Breast epithelium (tissue), 4 donors: ENCODE data around the gene SETBP1. TPM values are rescaled to one million over a fixed set of nuclear protein-coding genes. Genes with fewer than 3 reads are reported as not detected.

Experiments used
- DNase-seq, 2 donors: peaks; one replicate each; pipeline ENCODE4 v3.0.0-alpha.2; 2019; ENCODE audit warnings: low spot score in 2 of 2
- H3K27ac ChIP-seq, 2 donors: fragments of 200-600 bp; sonication (generic) in 1 of 2; one replicate each; pipeline ENCODE4 v1.5.1; 2016 to 2019; ENCODE audit warnings: mild to moderate bottlenecking in 1 of 2
- H3K27me3 ChIP-seq, 2 donors: fragments of 200-600 bp; sonication (generic) in 1 of 2; one replicate each; pipeline versions ENCODE4 v1.5.1 to v1.6.0; 2017 to 2019; ENCODE audit warnings: control low read depth in 1 of 2, mild to moderate bottlenecking in 1 of 2
- H3K36me3 ChIP-seq: fragments of 200-600 bp; one replicate; pipeline ENCODE4 v1.5.1; 2019
- H3K4me1 ChIP-seq, 2 donors: fragments of 200-600 bp; sonication (generic); one replicate each; pipeline ENCODE4 v1.5.1; 2016 to 2019; ENCODE audit warnings: control low read depth in 1 of 2
- H3K4me3 ChIP-seq, 3 donors: fragments of 200-600 bp; sonication (generic); 1 replicate in 2 of 3; 2 replicates in 1 of 3; pipeline ENCODE4 v1.5.1; 2016 to 2019; ENCODE audit warnings: mild to moderate bottlenecking in 3 of 3, moderate library complexity in 2 of 3
- H3K9me3 ChIP-seq, 2 donors: fragments of 200-600 bp; sonication (generic) in 1 of 2; one replicate each; pipeline ENCODE4 v1.5.1; 2016 to 2019; ENCODE audit warnings: control low read depth in 1 of 2
- CTCF ChIP-seq, 3 donors: fragments of 450-650 bp; IDR thresholded peaks; one replicate each; pipeline ENCODE4 v1.5.1; 2016 to 2017; ENCODE audit warnings: antibody characterized with exemption in 3 of 3, mild to moderate bottlenecking in 3 of 3, moderate library complexity in 3 of 3
- POLR2A ChIP-seq: fragments of 450-650 bp; IDR thresholded peaks from one replicate; pipeline ENCODE4 v1.6.1; 2016; ENCODE audit warnings: antibody characterized with exemption, mild to moderate bottlenecking, moderate library complexity
- POLR2AphosphoS5 ChIP-seq, 3 donors: sonication (generic); formaldehyde crosslinking; IDR thresholded peaks; one replicate each; pipeline ENCODE4 v1.6.1; 2017; ENCODE audit warnings: antibody characterized with exemption in 3 of 3
- intact Hi-C: fragments of 100-400 bp; cut with DNase I; formaldehyde crosslinking; loops from one replicate; pipeline ENCODE4 v1.15.1; 2023; ENCODE audit warnings: low total_unique reads
- total RNA-seq, 3 donors: library from RNA; depleted of rRNA; stranded (reverse); fragments of >200 nt; gene quantifications; one replicate each; pipeline ENCODE4 v1.1.0, GENCODE V29; 2016

Gene SETBP1
- total RNA-seq, 3 donors from 2014 or later = 26.2 to 40.1 (median 37.0) TPM

GRCh38 chr18:44835703-44836102 is 155.0 kb downstream of the SETBP1 start:
- no peaks in the 10 kb centered on the region for H3K9me3 ChIP-seq
- H3K27ac ChIP-seq = peak overlapping the region in 1 of 2 donors; percentile 23
- no peaks in the 10 kb centered on the region for H3K27me3 ChIP-seq
- no peaks in the 10 kb centered on the region for H3K4me1 ChIP-seq
- TF ChIP-seq POLR2AphosphoS5 (IDR thresholded peaks at IDR 0.05) (no peak), POLR2A (no peak), CTCF (IDR thresholded peaks at IDR 0.05) (no peak)
- no peaks in the 10 kb centered on the region for H3K36me3 ChIP-seq
- intact Hi-C loops = no loop called here
- no peak for DNase-seq
- no peak overlapping the region for H3K4me3 ChIP-seq

GRCh38 chr18:44836263-44836662 is 155.6 kb downstream of the SETBP1 start:
- Histone ChIP-seq H3K27me3 (no peaks in the 10 kb centered on the region), H3K36me3 (no peaks in the 10 kb centered on the region), H3K9me3 (no peaks in the 10 kb centered on the region), H3K4me3 (no peak overlapping the region), H3K27ac (no peak overlapping the region), H3K4me1 (no peaks in the 10 kb centered on the region)
- no peak for DNase-seq
- intact Hi-C loops = no loop called here
- no peak for TF ChIP-seq CTCF (IDR thresholded peaks at IDR 0.05)
- no peak for TF ChIP-seq POLR2AphosphoS5 (IDR thresholded peaks at IDR 0.05)
- TF ChIP-seq POLR2A = no peak

- H3K27ac ChIP-seq = no peak overlapping the region
- TF ChIP-seq CTCF (IDR thresholded peaks at IDR 0.05) (no peak), POLR2A (no peak), POLR2AphosphoS5 (IDR thresholded peaks at IDR 0.05) (no peak)
- intact Hi-C loops = no loop called here
- H3K27me3 ChIP-seq = no peaks in the 10 kb centered on the region
- H3K4me3 ChIP-seq = no peak overlapping the region
- no peak for DNase-seq
- no peaks in the 10 kb centered on the region for H3K36me3 ChIP-seq
- no peaks in the 10 kb centered on the region for H3K9me3 ChIP-seq
- no peaks in the 10 kb centered on the region for H3K4me1 ChIP-seq
Measured at GRCh38 chr18:44837482-44838180, 156.9 kb downstream of the SETBP1 start.

- DNase-seq = peak in 1 of 2 donors; percentile 29
- intact Hi-C loops = no loop called here
- no peaks in the 10 kb centered on the region for H3K4me1 ChIP-seq
Measured at GRCh38 chr18:44838971-44839666, 158.4 kb downstream of the SETBP1 start.

More at GRCh38 chr18:44838971-44839666, 158.4 kb downstream of the SETBP1 start:
- no peaks in the 10 kb centered on the region for H3K36me3 ChIP-seq
- H3K27me3 ChIP-seq = no peaks in the 10 kb centered on the region
- no peak overlapping the region for H3K27ac ChIP-seq
- TF ChIP-seq POLR2A = no peak
- no peak for TF ChIP-seq CTCF (IDR thresholded peaks at IDR 0.05)
- TF ChIP-seq POLR2AphosphoS5 (IDR thresholded peaks at IDR 0.05) = peak in 1 of 3 donors; percentile 28
- no peak overlapping the region for H3K4me3 ChIP-seq
- no peaks in the 10 kb centered on the region for H3K9me3 ChIP-seq
